H1 (cell line): ENCODE data around the gene DNAJB11.

Experiments
- BRCA1 ChIP-seq: IDR thresholded peaks from 2 replicates; pipeline ENCODE4 v1.6.1; 2012; ENCODE audit warnings: low read depth, low read length, improper control_type of control experiment
- CTCF ChIP-seq, 3 experiments: IDR thresholded peaks; 1 replicate in 2 of 3; 2 replicates in 1 of 3; pipeline versions ENCODE4 v1.5.1 to v1.6.1; 2011; ENCODE audit warnings: low read length in 3 of 3, mild to moderate bottlenecking in 3 of 3, inconsistent platforms in 2 of 3, low read depth in 1 of 3, moderate library complexity in 1 of 3; ENCODE audit not compliant: insufficient read depth in 1 of 3; ENCODE audit errors: control extremely low read depth in 1 of 3
- EZH2 ChIP-seq: fragments of 200-600 bp; sonication (generic); IDR thresholded peaks from 2 replicates; pipeline ENCODE4 v1.7.1; 2012; ENCODE audit warnings: low read depth, mild to moderate bottlenecking, moderate library complexity, low read length, inconsistent platforms; ENCODE audit not compliant: severe bottlenecking
- MAFK ChIP-seq: IDR thresholded peaks from 2 replicates; pipeline ENCODE4 v1.6.1; 2012; ENCODE audit warnings: low read depth, mild to moderate bottlenecking, improper control_type of control experiment, low read length
- NANOG ChIP-seq: IDR thresholded peaks from 2 replicates; pipeline ENCODE4 v1.6.1; 2011; ENCODE audit warnings: low read length, low read depth, mild to moderate bottlenecking, inconsistent platforms; ENCODE audit not compliant: insufficient read depth, poor library complexity, severe bottlenecking
- POLR2A ChIP-seq, 2 experiments: IDR thresholded peaks; 1 replicate in 1 of 2; 2 replicates in 1 of 2; pipeline ENCODE4 v1.6.1; 2011; ENCODE audit warnings: low read depth in 2 of 2, low read length in 2 of 2, mild to moderate bottlenecking in 2 of 2; ENCODE audit errors: control extremely low read depth in 1 of 2

DNA sequence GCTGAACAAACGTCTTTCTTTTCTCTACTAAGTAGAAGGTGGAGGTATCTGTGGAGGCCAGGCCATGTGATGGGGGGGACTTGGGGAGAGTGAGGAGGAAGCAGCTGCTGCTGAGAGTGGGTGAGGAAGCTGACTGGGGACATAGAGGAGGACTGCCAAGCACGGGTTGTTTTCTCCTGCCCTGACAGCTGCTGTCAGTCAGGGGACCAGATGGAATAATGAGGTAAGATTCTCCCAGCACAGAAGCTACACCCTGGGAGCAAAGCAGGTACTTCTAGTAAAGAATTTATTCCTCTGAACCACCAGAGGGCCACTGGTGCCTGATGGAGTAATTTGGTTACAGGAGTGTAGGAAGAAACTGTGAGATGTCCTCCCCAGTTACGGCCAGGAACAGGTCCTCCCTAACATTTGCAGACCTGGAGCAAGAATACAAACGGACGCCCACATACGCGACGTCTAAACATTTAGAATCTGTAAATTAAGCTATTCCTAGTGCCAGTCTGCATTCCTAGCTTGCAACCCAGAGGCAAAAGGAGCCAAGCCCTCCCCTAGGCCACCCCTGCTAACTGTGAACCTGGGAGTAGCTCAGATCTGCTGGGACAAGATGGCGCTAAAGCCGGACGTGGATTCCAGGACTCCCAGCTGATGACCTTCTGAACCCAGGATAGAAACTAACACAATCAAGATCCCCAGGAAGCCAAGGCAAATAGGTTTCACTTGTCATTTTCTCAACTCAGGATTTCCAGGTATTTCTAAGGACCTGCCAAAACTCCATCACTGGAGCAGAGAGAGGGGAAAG is 41.1 kb upstream of the DNAJB11 start:
- TF ChIP-seq CTCF (IDR thresholded peaks at IDR 0.05; ENCODE audit: control extremely low read depth in 1 of 3, insufficient read depth in 1 of 3, low read depth in 1 of 3, low read length in 3 of 3) (peak in 2 of 3 experiments; percentile 17 to 28; a peak in 2 of 4 replicates), POLR2A (IDR thresholded peaks at IDR 0.05; ENCODE audit: control extremely low read depth in 1 of 2, low read depth in 2 of 2, low read length in 2 of 2) (no peak), MAFK (no peak), BRCA1 (no peak), EZH2 (no peak), NANOG (no peak)
